DMS 273 treated with DMSO at 0.1 percent for 48 hours (cell line): Measurements from ENCODE around the gene TMPRSS11B.
"Not testable (repeated sequence)": the region's sequence is repeated elsewhere in the genome, so short reads cannot be mapped to it uniquely, and the experiment has no call there.

ENCODE experiments used
- DNase-seq: peaks from one replicate; lab custom pipeline; 2025; lab: John Stamatoyannopoulos, UW

TMPRSS11B gene

DNA sequence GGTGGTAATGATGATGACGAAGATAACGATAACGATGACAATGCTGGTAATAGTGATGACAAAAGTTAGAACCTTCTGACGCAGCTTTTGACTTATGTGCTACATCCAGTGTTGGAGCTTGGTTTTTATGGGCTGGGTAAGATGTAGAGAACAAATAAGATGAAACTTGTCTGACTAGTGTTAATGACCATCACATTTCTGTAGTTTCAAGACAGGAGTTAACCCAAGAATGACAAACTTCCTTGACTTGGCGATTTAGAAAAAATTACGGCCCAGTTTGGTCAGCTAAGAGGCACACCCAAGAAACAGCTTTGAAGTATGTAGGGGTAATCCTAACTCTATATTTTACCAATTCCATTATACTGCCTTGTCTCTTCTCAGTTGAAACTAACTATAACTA is at the start of gene TMPRSS11B:
TMPRSS11B (minus strand) TSS at position 101 of the 400 bp plus-strand sequence. CDS start 136 bp downstream, outside the sequence.
- DNase-seq: no peak

DNA sequence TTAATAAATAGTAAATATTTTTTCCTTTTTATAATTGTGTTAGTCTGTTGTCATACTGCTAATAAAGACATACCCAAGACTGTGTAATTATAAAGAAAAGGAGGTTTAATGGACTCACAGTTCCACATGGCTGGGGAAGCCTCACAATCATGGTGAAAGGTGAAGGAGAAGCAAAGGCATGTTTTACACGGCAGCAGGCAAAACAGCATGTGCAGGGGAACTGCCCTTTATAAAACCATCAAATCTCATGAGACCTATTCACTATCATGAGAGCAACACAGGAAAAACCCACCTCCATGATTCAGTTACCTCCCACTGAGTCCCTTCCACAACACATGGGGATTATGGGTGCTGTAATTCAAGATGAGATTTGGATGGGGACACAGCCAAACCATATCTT is 45.8 kb upstream of the TMPRSS11B start:
- no peak for DNase-seq

- DNase-seq: no peak
Measured at GRCh38 chr4:68288393-68288740, 42.9 kb upstream of the TMPRSS11B start.

- no peak for DNase-seq
Measured at GRCh38 chr4:68287704-68288392, 42.4 kb upstream of the TMPRSS11B start.

GRCh38 chr4:68283714-68284113 is 38.2 kb upstream of the TMPRSS11B start:
- no peak for DNase-seq

DNA sequence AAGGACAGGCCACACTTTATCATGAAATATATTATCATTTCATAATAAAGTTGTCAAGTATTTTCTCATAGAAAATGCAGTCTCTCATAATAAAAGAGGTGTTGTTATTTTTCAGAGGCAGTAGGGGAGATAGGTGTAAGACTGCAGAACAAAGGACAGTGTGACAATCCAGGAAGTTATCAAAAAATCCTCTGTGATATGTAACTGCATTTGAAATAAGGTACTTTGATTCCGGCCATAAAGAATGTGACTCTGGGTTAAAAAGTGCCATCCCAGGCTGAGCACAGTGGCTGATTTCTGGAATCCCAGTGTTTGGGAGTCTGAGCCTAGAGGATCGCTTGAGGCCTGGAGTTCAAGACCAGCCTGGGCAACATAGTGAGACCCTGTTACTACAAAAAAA is 37.6 kb upstream of the TMPRSS11B start:
- DNase-seq: no peak

- DNase-seq: not testable (repeated sequence)
Measured at GRCh38 chr4:68281796-68282740, 36.6 kb upstream of the TMPRSS11B start.

DNA sequence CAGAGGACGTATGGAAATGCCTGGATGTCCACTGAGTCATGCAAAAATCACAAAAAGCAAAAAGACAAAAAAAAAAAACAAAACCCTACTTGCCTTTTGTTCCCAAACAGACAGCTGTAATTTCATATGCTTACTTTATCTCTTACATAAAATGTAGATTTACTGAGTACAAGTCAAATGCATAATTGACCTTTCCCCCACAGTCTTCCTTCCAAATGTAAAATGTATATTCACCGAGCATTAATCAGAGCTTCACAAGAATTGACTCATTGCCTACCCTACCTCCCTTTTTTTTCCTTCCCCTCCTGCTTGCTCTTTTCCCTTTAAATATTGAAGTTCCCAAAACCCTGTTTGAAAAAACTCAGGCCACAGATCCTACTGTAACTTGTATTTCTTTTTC is 32.5 kb upstream of the TMPRSS11B start:
- DNase-seq: no peak

- no peak for DNase-seq
Measured at GRCh38 chr4:68277627-68278026, 32.1 kb upstream of the TMPRSS11B start.

DNA sequence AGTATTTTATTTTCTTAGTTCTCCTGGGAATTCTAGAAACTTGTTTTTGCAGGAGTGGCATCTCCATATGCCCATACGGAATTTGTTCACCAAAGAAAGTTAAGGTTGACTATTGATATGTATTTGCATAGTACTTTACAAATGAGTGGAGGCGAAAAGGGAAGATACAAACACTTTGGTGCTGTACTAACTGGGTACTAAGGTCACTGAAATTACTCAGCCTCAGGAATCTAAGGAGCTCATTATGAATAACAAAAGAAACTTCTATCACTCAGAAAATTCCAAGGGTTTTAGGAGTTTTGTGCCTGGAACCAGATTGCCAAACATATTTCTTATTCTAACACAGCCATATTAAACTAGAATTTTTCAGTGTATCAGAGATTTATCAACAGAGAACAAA is 27.4 kb upstream of the TMPRSS11B start:
- DNase-seq: no peak

GRCh38 chr4:68272380-68272779 is 26.9 kb upstream of the TMPRSS11B start:
- DNase-seq: no peak

DNA sequence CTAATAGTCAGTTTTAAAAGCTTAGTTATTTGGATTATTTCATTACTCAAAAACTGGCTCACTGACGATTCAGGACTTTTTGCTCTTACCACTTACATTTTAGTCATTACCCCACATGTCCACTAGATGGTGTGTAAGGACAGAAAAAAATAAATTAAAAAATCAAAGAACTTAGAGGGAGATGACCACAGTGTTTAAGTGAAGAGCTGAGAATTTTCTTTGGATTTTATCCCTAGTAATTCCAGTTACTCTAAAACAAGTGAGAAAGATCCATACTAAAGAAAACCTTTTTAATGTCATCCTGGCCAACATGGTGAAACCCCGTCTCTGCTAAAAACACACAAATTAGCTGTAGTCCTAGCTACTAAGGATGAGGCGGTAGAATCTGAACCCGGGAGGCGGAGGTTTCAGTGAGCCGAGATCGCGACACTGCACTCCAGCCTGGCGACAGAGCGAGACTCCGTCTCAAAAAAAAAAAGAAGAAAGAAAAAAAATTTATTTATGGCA is 26.4 kb upstream of the TMPRSS11B start:
- peak; percentile 1 for DNase-seq

DNA sequence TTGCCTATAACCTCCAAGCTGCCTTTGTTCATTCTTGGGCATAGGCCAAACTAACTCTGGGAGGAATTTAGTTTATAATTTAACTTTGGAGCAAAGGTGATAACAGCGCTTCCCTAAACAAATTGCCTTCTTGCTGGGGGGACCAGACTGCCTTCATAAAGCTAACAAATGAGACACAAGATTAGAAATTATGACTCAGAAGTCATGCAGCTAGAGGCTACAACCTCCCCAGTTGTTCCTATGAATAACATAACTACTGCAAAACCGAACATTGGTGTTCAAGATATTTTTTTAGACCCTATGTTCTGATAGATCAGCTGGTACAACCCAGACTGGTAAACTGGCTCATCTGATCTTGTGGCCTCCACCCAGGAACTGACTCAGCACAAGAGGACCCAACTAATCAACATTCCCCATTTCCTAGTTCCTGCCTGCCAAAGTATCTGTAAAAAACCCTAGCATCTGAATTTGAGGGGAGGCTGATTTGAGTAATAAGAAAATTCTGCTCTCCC is 22.0 kb upstream of the TMPRSS11B start:
- no peak for DNase-seq

DNA sequence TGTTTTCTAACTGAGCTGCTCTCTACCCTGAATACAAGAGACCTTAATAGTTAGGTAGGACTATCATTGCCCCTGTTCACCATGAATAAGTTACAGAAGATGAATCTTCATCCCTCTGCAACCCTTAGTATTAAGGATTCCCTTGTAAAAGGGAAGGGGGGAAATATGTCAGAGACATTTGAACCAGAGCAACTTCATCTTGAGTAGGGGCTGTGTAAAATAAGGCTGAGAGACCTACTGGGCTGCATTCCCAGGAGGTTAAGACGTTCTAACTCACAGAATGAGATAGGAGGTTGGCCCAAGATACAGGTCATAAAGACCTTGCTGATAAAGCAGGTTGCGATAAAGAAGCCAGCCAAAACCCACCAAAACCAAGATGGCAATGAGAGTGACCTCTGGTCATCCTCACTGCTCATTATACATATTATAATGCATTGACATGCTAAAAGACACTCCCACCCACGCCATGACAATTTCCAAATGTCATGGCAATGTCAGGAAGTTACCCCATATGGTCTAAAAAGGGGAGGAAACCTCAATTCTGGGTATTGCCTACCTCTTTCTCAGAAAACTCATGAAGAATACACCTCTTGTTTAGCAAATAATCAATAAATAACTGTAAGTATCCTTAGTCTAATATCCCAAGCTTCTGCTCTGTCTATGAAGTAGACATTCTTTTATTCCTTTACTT is 19.5 kb upstream of the TMPRSS11B start:
- DNase-seq: no peak

DNA sequence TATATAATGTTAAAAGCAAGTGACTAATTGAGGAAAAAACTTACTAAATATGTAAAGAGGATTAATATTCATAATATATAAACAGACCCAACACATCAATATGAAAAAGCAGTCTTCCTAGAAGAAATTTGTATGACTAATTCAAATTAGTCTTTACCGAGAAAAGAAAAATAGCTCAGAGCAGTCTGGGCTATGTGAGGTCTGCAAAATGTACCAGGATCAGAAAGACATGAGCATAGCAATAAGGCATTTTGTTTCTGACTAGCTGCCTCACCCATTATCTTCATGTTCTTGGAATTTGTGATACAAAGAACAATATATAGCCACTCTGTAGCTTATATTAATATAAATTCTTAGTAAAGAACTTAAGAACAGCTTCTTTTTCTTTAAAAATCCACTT is 13.7 kb upstream of the TMPRSS11B start:
- DNase-seq: no peak

DNA sequence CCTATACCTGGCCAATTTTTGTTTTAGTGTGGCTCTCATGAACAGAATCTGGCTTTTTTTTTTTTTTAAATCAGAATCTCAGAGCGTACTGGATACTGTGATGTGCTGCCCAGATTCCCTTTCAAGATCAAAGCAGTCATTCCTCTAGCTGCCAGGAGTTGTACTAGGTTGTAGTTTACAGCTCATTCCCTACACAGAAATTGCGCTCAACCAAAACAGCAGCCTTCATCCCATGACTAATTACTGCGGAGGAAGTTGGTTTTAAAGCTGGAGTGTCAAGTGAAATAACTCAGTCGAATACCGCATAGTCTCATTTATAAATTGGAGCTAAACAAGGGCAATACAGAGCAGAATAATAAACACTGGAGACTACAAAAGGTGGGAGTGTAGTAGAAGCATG is 12.2 kb upstream of the TMPRSS11B start:
- no peak for DNase-seq

- DNase-seq: no peak
Measured at GRCh38 chr4:68256284-68256683, 10.8 kb upstream of the TMPRSS11B start.

DNA sequence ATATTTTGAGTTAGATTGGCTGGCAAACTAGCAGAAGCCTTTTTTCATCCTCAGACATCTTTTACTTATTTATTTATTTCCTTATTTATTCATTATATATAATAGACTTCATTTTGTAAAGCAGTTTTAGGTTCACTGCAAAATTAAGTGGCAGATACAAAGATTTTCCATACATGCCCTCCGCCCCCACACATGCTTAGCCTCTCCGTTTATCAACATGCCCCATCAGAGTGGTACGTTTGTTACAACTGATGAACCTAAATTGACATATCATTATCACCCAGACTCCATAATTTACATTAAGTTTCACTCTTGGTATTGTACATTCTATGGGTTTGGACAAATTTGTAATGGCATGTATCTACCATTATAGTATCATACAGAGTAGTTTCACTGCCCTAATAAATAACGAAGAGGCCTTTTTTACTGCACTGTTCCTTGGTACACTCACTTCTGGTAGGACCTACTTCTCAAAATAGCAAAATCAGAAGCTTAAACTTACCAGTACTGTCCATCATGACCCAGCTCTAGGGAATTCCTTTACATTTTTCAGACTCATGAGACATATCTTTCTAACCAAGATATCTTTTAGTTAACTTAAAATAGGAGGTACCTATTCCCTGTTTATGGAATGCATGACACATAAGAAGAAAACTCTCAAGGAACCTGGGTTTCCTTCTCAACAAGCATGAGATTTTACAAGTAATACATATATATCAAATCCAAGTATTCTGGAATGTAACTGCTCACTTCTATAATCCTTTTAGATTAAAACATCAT is 4.8 kb upstream of the TMPRSS11B start:
- no peak for DNase-seq

DNA sequence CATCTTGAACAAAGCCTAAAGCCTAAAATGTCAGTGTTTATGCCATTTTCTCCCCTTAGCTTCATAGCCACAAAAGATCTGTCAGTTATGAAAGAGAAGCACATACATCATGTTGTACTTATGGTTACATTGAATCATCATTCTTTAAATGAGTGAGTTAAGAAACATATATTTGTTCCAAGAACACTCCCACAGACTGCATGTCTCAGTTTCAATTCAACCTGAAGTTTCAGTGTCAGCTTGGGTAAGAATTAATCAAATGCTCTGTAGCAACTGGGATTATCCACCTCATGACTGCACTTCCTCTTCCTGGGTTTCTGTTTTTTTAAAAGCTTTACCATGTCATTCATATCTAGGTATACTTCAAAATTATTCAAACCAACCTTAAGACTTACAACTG is 3.9 kb upstream of the TMPRSS11B start:
- DNase-seq: no peak

- no peak for DNase-seq
Measured at GRCh38 chr4:68240620-68241019, 4.9 kb downstream of the TMPRSS11B start.

- no peak for DNase-seq
Measured at GRCh38 chr4:68228568-68228967, 16.9 kb downstream of the TMPRSS11B start.
